Hypothalamus (tissue), 51 donors: ENCODE results near the gene DLX1.
"Not testable (repeated sequence)": the region's sequence is repeated elsewhere in the genome, so short reads cannot be mapped to it uniquely, and the experiment has no call there.

Source experiments
- DNase-seq, 51 donors: peaks; one replicate each; lab custom pipeline; 2025; lab: John Stamatoyannopoulos, UW

Gene DLX1

GRCh38 chr2:172063446-172063845 is 21.9 kb upstream of the DLX1 start:
- DNase-seq: no peak

- DNase-seq: no peak
These were observed 20.2 kb upstream of the DLX1 start for GRCh38 chr2:172065111-172065510.

- DNase-seq: no peak
These were observed 18.9 kb upstream of the DLX1 start for GRCh38 chr2:172066394-172066886.

- DNase-seq: not testable (repeated sequence)
These were observed 17.4 kb upstream of the DLX1 start for GRCh38 chr2:172067905-172068304.

- no peak for DNase-seq
These were observed 14.4 kb upstream of the DLX1 start for GRCh38 chr2:172070936-172071335.

- no peak for DNase-seq
These were observed 13.0 kb upstream of the DLX1 start for GRCh38 chr2:172072303-172072702.

GRCh38 chr2:172072706-172073105 is 12.6 kb upstream of the DLX1 start:
- no peak for DNase-seq

GRCh38 chr2:172073518-172073917 is 11.8 kb upstream of the DLX1 start:
- no peak for DNase-seq

GRCh38 chr2:172074254-172074653 is 11.1 kb upstream of the DLX1 start:
- no peak for DNase-seq

- DNase-seq: no peak
These were observed 5.9 kb upstream of the DLX1 start for GRCh38 chr2:172079416-172079815.

GRCh38 chr2:172079838-172080640 is 5.3 kb upstream of the DLX1 start:
- no peak for DNase-seq

- DNase-seq: no peak
These were observed 4.6 kb upstream of the DLX1 start for GRCh38 chr2:172080641-172081220.

GRCh38 chr2:172081221-172082022 is 3.9 kb upstream of the DLX1 start:
- DNase-seq: no peak

GRCh38 chr2:172082105-172082943 is 3.0 kb upstream of the DLX1 start:
- no peak for DNase-seq

- DNase-seq: no peak
These were observed 2.2 kb upstream of the DLX1 start for GRCh38 chr2:172082944-172083627.

GRCh38 chr2:172083628-172084394 is 1.5 kb upstream of the DLX1 start:
- DNase-seq: no peak

- DNase-seq: no peak
These were observed 987 bp upstream of the DLX1 start for GRCh38 chr2:172084395-172084644.

- peak in 32 of 51 donors; percentile 7 to 74 (median 46) for DNase-seq
These were observed 455 bp upstream of the DLX1 start for GRCh38 chr2:172084645-172085459.
